Pancreas (tissue), 10 donors: Measurements from ENCODE around the gene CDC25B. TPM values are rescaled to one million over a fixed set of nuclear protein-coding genes. Genes with fewer than 3 reads are reported as not detected.

Experiments used
- ATAC-seq, 4 donors: fragments of 200-7000 bp; cut with Tn5 transposase; one replicate each; pipeline versions ENCODE4 v1.8.0 to v1.9.1; 2020; ENCODE audit warnings: mild to moderate bottlenecking in 4 of 4, moderate library complexity in 4 of 4
- DNase-seq, 6 donors: peaks; one replicate each; pipeline ENCODE4 v3.0.0-alpha.2; 2020
- FAIRE-seq: peaks from 2 replicates; lab custom pipeline; 2012; peaks lifted over from hg19 to GRCh38; lab: Jason Lieb, UNC
- H3K27ac ChIP-seq, 4 donors: fragments of 200-600 bp; sonication (generic); 1 replicate in 3 of 4; 2 replicates in 1 of 4; pipeline versions ENCODE4 v1.5.0 to v1.8.0; 2020
- H3K27me3 ChIP-seq, 4 donors: fragments of 200-600 bp; one replicate each; pipeline ENCODE4 v1.8.0; 2021
- H3K36me3 ChIP-seq, 3 donors: fragments of 200-600 bp; sonication (generic) in 1 of 3; one replicate each; pipeline versions ENCODE4 v1.5.0 to v1.8.0; 2020 to 2021
- H3K4me1 ChIP-seq, 3 donors: fragments of 200-600 bp; one replicate each; pipeline ENCODE4 v1.8.0; 2021
- H3K4me3 ChIP-seq, 4 donors: fragments of 200-600 bp; sonication (generic) in 2 of 4; one replicate each; pipeline versions ENCODE4 v1.5.0 to v1.8.0; 2020 to 2021
- H3K9me3 ChIP-seq, 4 donors: fragments of 200-600 bp; one replicate each; pipeline ENCODE4 v1.8.0; 2021
- CTCF ChIP-seq, 4 donors: fragments of 200-600 bp; sonication (generic) in 3 of 4; IDR thresholded peaks; one replicate each; pipeline versions ENCODE4 v1.5.0 to v1.8.0; 2021; ENCODE audit warnings: antibody characterized with exemption in 4 of 4
- WGBS, 2 donors: extraction: QIAGEN DNeasy Blood & Tissue Kit; methylation state at CpG; one replicate each; pipeline ENCODE4 v1.1.7; 2013; 5-methylcytosine and 5-hydroxymethylcytosine counted together
- intact Hi-C, 3 donors: fragments of 100-400 bp; cut with DNase I; formaldehyde crosslinking; loops; one replicate each; pipeline versions ENCODE4 v1.11.1 to v1.14.2; 2022
- polyA plus RNA-seq, 2 donors: library from polyadenylated mRNA; stranded (reverse); fragments of 200-250 nt; gene quantifications; one replicate each; pipeline ENCODE4 v1.2.3, GENCODE V29; 2013
- total RNA-seq, 6 donors: library from RNA; stranded (reverse); fragmentation: NEBNext Ultra II Directional in 4 of 6; extraction: Animal tissue kit (Norgen Biotek cat#: 25700) in 4 of 6; gene quantifications; one replicate each; pipeline versions ENCODE4 v1.2.1 to v1.2.4, GENCODE V29; 2021 to 2023
- donor health status: healthy with polysubstance abuse.
- donor health status: DM: no; HTN: no; CAD: no; lungs with moderate emphysema.
- donor health status: DM: no; HTN: no; CAD: no.
- donor health status: control.
- donor health status: control.
- donor health status: Bipolar disorder and iron deficiency.
- donor health status: DM: yes; HTN: yes; CAD: no.
- donor health status: DM: no; HTN: no; CAD: no.
- donor health status: DM: no; HTN: no; CAD: no.
- donor health status: DM: yes; HTN: yes; CAD: no.

CDC25B gene
- total and polyA plus RNA-seq, 8 donors = 3.7 to 28.8 (median 7.9) TPM

GRCh38 chr20:3798373-3798768, 2.3 kb downstream of the CDC25B start:
- WGBS, 2 donors = 82 to 89% methylated on average over 5 of the region's 5 CpGs

GRCh38 chr20:3798908-3799248, 2.8 kb downstream of the CDC25B start:
- Histone ChIP-seq H3K27ac (no peak overlapping the region), H3K4me1 (peaks cover 0 to 7% (median 0%) of the 10 kb centered on the region in 3 donors), H3K4me3 (no peak overlapping the region), H3K9me3 (no peaks in the 10 kb centered on the region), H3K36me3 (no peaks in the 10 kb centered on the region), H3K27me3 (no peaks in the 10 kb centered on the region)
- TF ChIP-seq CTCF (IDR thresholded peaks at IDR 0.05) = no peak
- intact Hi-C loops = no loop called here
- DNase-seq = no peak
- ATAC-seq = no peak
- 92 to 95% methylated on average over 3 of the region's 3 CpGs for WGBS, 2 donors
- no peak for FAIRE-seq

More at GRCh38 chr20:3798373-3798768, 2.3 kb downstream of the CDC25B start:
- no peak overlapping the region for H3K27ac ChIP-seq
- DNase-seq = no peak
- TF ChIP-seq CTCF (IDR thresholded peaks at IDR 0.05) = no peak
- H3K4me1 ChIP-seq = peaks cover 0 to 7% (median 0%) of the 10 kb centered on the region in 3 donors
- H3K9me3 ChIP-seq = no peaks in the 10 kb centered on the region
- no peaks in the 10 kb centered on the region for H3K36me3 ChIP-seq
- FAIRE-seq = no peak
- ATAC-seq = no peak
- intact Hi-C loops = no loop called here
- H3K4me3 ChIP-seq = no peak overlapping the region
- no peaks in the 10 kb centered on the region for H3K27me3 ChIP-seq

- H3K27me3 ChIP-seq = no peaks in the 10 kb centered on the region
- ATAC-seq (no peak), FAIRE-seq (no peak), DNase-seq (peak in 1 of 6 donors; percentile 9)
- H3K9me3 ChIP-seq = no peaks in the 10 kb centered on the region
- H3K4me3 ChIP-seq = no peak overlapping the region
- no peaks in the 10 kb centered on the region for H3K36me3 ChIP-seq
- no peak overlapping the region for H3K27ac ChIP-seq
- intact Hi-C loops = no loop called here
- H3K4me1 ChIP-seq = peaks cover 0 to 7% (median 0%) of the 10 kb centered on the region in 3 donors
- TF ChIP-seq CTCF (IDR thresholded peaks at IDR 0.05) = no peak
- WGBS, 2 donors = 94 to 95% methylated on average over 11 to 18 of the region's 18 CpGs
These were observed 4.3 kb downstream of the CDC25B start for GRCh38 chr20:3800256-3800877.

GRCh38 chr20:3800878-3801260, 4.8 kb downstream of the CDC25B start:
- intact Hi-C loops = no loop called here
- ATAC-seq = no peak
- WGBS, 2 donors = 94 to 97% methylated on average over 8 of the region's 8 CpGs
- Histone ChIP-seq H3K4me1 (peaks cover 1 to 9% (median 3%) of the 10 kb centered on the region in 3 donors), H3K36me3 (no peaks in the 10 kb centered on the region), H3K9me3 (no peaks in the 10 kb centered on the region), H3K4me3 (no peak overlapping the region), H3K27ac (no peak overlapping the region), H3K27me3 (no peaks in the 10 kb centered on the region)
- FAIRE-seq = no peak
- peak in 1 of 6 donors; percentile 21 for DNase-seq
- no peak for TF ChIP-seq CTCF (IDR thresholded peaks at IDR 0.05)

GRCh38 chr20:3801299-3801698, 5.2 kb downstream of the CDC25B start:
- Histone ChIP-seq H3K9me3 (no peaks in the 10 kb centered on the region), H3K36me3 (no peaks in the 10 kb centered on the region), H3K4me3 (no peak overlapping the region), H3K4me1 (peaks cover 6 to 13% (median 8%) of the 10 kb centered on the region in 3 donors), H3K27me3 (no peaks in the 10 kb centered on the region), H3K27ac (no peak overlapping the region)
- ATAC-seq (no peak), FAIRE-seq (no peak), DNase-seq (peak in 1 of 6 donors; percentile 3)
- WGBS, 2 donors = 87 to 96% methylated on average over 4 of the region's 4 CpGs
- intact Hi-C loops = no loop called here
- TF ChIP-seq CTCF (IDR thresholded peaks at IDR 0.05) = no peak
